ENCODE measurements around the gene MYOM1.
"Not testable (repeated sequence)": the region's sequence is repeated elsewhere in the genome, so short reads cannot be mapped to it uniquely, and the experiment has no call there.

Gene MYOM1

DNA sequence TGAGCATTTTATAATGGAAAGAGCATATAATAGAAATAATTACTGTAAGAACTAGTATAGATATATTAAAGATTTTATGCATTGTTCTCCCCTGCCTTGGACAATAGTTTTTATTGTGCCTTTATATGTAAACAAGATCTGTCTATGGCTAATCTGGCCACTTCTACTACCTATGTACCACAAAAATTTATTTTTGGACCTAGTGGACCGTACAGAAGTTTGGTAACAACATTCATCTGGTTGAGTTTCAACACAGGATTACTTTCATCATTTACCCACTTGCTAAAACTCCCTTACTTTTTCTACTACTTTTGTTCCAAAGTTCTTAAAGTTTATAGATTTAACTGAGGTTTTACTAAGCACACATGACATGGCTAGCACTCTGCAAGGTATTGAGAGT, 13.2 kb upstream of the MYOM1 start:
- Histone ChIP-seq H3K9me3 (ENCODE audit: control insufficient read depth, insufficient read depth, low read depth, low read length) (peaks cover 5% of the 10 kb centered on the region; the same call in 1 of the 2 replicates), H3K27ac (ENCODE audit: low read depth, low read length) (no peak overlapping the region), H3K36me3 (ENCODE audit: control insufficient read depth, insufficient read depth, low read length) (no peaks in the 10 kb centered on the region), H3K27me3 (ENCODE audit: control insufficient read depth, insufficient read depth, low read length) (no peaks in the 10 kb centered on the region), H3K9ac (ENCODE audit: low read length) (no peak overlapping the region), H3K4me1 (ENCODE audit: control insufficient read depth, insufficient read depth, low read length) (peaks cover 5% of the 10 kb centered on the region; the same call in 1 of the 2 replicates), H3K4me3 (ENCODE audit: low read depth, low read length) (no peak overlapping the region)

DNA sequence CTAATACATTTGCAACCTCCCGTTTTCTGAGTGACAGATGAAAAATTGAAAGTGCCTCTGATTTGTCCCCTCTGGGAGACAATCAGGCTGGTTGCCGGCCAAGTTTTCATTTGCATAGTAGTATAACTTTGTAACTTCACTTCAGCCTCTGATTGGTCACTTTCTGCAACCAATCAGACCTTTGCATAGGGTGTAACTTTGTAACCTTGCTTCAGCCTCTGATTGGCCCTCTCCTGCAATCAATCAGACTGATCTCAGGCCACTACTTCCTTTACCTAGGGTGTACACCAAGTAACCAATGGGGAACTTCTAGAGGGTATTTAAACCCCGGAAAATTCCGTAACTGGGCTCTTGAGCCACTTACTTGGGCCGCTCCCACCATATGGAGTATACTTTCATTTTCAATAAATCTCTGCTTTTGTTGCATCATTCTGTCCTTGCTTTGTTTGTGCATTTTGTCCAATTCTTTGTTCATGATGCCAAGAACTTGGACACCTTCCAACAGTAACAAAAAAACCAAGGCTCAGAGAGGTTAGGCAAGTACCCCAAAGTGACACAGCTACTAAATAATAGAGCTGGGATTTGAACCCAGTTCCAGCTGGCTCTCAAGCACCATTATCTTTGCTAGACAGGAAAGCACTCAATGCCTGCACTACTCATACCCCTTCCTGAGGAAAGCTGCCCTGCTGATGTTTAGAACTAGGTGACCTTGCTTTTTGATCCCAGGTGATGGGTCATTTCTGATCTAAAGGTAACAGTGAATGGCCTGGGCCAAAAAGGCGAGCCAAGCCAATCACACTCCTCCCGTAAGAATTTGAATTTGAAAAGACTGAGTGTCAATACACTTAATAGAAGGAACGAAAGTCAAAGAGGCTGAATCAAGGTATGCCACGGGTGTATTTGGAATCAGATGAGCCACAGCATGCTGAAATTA, 10.9 kb upstream of the MYOM1 start:
- H3K9ac ChIP-seq (ENCODE audit: low read length): no peak overlapping the region
- no peaks in the 10 kb centered on the region for H3K27me3 ChIP-seq (ENCODE audit: control insufficient read depth, insufficient read depth, low read length)
- no peaks in the 10 kb centered on the region for H3K9me3 ChIP-seq (ENCODE audit: control insufficient read depth, insufficient read depth, low read depth, low read length)
- no peak overlapping the region for H3K4me3 ChIP-seq (ENCODE audit: low read depth, low read length)
- H3K27ac ChIP-seq (ENCODE audit: low read depth, low read length): no peak overlapping the region
- H3K36me3 ChIP-seq (ENCODE audit: control insufficient read depth, insufficient read depth, low read length): no peaks in the 10 kb centered on the region
- peaks cover 5% of the 10 kb centered on the region; the same call in 1 of the 2 replicates for H3K4me1 ChIP-seq (ENCODE audit: control insufficient read depth, insufficient read depth, low read length)

DNA sequence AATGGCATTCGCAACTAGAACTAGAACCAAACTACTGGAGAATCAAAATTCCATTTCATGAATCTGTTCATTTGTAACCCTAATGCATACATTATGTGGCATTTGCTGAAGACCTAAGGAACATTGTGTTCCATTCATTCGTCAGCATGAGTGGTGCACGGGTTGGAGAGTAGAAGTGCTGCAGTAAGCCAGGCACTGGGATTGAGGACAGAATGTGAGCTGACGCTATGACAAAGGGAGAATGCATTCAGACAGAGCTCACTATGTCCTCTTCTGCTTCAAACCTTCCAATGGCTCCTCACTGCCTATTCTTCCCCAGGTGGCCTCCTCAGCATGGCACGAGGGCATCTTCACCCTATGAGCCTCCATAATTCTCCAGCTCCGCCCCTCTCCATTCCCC, 6.3 kb upstream of the MYOM1 start:
- Histone ChIP-seq H3K27ac (ENCODE audit: low read depth, low read length) (no peak overlapping the region), H3K4me1 (ENCODE audit: control insufficient read depth, insufficient read depth, low read length) (peaks cover 1% of the 10 kb centered on the region; the same call in 1 of the 2 replicates), H3K36me3 (ENCODE audit: control insufficient read depth, insufficient read depth, low read length) (no peaks in the 10 kb centered on the region), H3K4me3 (ENCODE audit: low read depth, low read length) (no peak overlapping the region), H3K9me3 (ENCODE audit: control insufficient read depth, insufficient read depth, low read depth, low read length) (no peaks in the 10 kb centered on the region), H3K27me3 (ENCODE audit: control insufficient read depth, insufficient read depth, low read length) (no peaks in the 10 kb centered on the region), H3K9ac (ENCODE audit: low read length) (no peak overlapping the region)

DNA sequence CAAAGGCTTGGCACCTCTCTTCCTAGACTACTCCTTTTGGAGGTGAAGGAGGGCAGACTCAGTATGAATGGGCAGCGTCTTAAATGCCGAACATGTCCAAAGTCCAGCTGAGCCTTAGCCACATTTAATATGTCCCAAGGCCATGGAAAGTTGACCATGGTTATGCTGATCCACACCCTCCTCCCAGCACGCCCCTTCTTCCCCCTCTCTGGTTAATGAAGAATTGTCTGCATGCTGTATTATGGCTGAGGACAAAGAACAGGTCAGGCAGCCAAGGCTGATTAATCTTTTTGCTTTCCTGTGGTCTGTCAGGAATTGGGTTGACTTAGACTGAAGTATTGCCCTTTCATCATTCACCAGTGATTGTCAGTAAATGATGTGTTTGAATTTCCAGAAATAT, 5.8 kb upstream of the MYOM1 start:
- Histone ChIP-seq H3K27me3 (ENCODE audit: control insufficient read depth, insufficient read depth, low read length) (no peaks in the 10 kb centered on the region), H3K4me1 (ENCODE audit: control insufficient read depth, insufficient read depth, low read length) (peaks cover 2% of the 10 kb centered on the region; the same call in 1 of the 2 replicates), H3K27ac (ENCODE audit: low read depth, low read length) (no peak overlapping the region), H3K9me3 (ENCODE audit: control insufficient read depth, insufficient read depth, low read depth, low read length) (no peaks in the 10 kb centered on the region), H3K4me3 (ENCODE audit: low read depth, low read length) (no peak overlapping the region), H3K9ac (ENCODE audit: low read length) (no peak overlapping the region), H3K36me3 (ENCODE audit: control insufficient read depth, insufficient read depth, low read length) (no peaks in the 10 kb centered on the region)

DNA sequence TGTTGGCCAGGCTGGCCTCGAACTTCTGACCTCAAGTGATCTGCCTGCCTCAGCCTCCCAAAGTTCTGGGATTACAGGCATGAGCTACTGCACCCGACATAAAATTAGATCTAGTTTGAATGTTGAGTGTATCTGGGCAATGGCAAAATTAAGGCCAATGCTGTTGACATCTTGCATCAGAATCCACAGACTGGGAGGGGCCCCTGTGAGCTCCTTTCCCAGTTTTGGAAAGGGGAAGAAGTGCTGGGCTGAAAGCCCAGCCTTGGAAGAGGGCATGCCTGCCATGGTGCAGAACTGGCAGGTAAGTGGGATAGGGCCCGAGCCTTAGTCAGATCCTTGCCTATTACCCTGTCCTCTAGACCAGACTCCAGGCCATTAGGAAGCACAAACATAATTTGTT, 4.5 kb upstream of the MYOM1 start:
- H3K4me3 ChIP-seq (ENCODE audit: low read depth, low read length): no peak overlapping the region
- no peak overlapping the region for H3K9ac ChIP-seq (ENCODE audit: low read length)
- H3K27me3 ChIP-seq (ENCODE audit: control insufficient read depth, insufficient read depth, low read length): no peaks in the 10 kb centered on the region
- H3K9me3 ChIP-seq (ENCODE audit: control insufficient read depth, insufficient read depth, low read depth, low read length): no peaks in the 10 kb centered on the region
- H3K27ac ChIP-seq (ENCODE audit: low read depth, low read length): no peak overlapping the region
- peaks cover 14% of the 10 kb centered on the region for H3K4me1 ChIP-seq (ENCODE audit: control insufficient read depth, insufficient read depth, low read length)
- no peaks in the 10 kb centered on the region for H3K36me3 ChIP-seq (ENCODE audit: control insufficient read depth, insufficient read depth, low read length)

DNA sequence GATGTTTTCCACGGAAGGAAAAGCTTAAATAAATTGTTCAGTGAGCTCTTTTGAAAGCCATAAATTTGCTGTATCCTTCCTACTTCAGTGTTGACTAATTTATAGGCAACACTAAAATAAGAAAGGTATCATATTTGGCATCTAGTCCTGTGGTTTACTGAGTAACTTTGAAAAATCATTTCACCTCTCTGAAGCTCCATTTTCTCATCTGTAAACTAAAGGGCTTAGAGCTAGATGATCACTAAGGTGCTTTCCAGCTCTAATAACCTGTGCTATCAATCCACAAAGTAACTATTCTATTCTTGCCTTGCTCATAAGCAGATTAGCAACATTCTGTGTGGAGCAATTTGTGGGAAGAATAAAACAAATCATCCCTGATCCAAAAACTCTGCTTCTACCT, 3.6 kb upstream of the MYOM1 start:
- Histone ChIP-seq H3K36me3 (ENCODE audit: control insufficient read depth, insufficient read depth, low read length) (no peaks in the 10 kb centered on the region), H3K9me3 (ENCODE audit: control insufficient read depth, insufficient read depth, low read depth, low read length) (no peaks in the 10 kb centered on the region), H3K27me3 (ENCODE audit: control insufficient read depth, insufficient read depth, low read length) (no peaks in the 10 kb centered on the region), H3K4me3 (ENCODE audit: low read depth, low read length) (no peak overlapping the region), H3K27ac (ENCODE audit: low read depth, low read length) (no peak overlapping the region), H3K4me1 (ENCODE audit: control insufficient read depth, insufficient read depth, low read length) (peaks cover 14% of the 10 kb centered on the region), H3K9ac (ENCODE audit: low read length) (no peak overlapping the region)

DNA sequence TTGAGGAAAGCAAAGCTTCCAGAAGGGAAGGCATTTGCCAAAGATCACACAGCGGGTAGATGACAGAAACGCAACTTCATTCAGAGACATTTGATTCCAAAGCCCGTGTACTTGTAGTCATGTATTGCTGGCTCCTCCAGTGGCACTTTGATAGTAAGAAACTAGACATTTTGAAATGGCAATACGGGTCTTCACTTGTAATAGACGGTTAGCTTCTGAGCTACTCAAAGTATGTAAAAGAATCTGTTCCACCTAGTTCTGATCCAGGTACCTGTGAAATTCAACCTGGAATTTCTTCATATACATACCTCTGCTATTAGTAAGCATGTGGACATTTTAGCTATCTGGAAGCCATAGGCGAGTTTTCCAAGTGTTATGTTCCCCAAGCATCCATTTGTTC, 1.7 kb upstream of the MYOM1 start:
- Histone ChIP-seq H3K4me3 (ENCODE audit: low read depth, low read length) (no peak overlapping the region), H3K4me1 (ENCODE audit: control insufficient read depth, insufficient read depth, low read length) (peaks cover 18% of the 10 kb centered on the region), H3K27me3 (ENCODE audit: control insufficient read depth, insufficient read depth, low read length) (no peaks in the 10 kb centered on the region), H3K27ac (ENCODE audit: low read depth, low read length) (no peak overlapping the region), H3K9ac (ENCODE audit: low read length) (no peak overlapping the region), H3K36me3 (ENCODE audit: control insufficient read depth, insufficient read depth, low read length) (no peaks in the 10 kb centered on the region), H3K9me3 (ENCODE audit: control insufficient read depth, insufficient read depth, low read depth, low read length) (no peaks in the 10 kb centered on the region)

DNA sequence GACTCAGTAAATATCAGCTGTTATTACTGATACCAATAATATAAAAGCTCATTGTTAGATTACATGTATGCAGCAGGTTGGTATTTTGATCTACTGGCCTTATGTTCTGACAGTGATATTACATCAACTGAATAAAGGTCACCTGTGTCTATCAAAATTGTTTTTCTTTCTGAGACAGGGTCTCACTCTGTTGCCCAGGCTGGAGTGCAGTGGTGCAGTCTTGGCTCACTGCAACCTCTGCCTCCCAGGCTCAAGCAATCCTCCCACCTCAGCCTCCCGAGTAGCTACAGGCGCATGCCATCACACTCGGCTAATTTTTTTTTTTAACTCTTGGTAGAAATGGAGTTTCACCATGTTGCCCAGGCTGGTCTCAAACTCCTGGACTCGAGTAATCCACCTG, 1.1 kb upstream of the MYOM1 start:
- not testable (repeated sequence) for H3K36me3 ChIP-seq (ENCODE audit: control insufficient read depth, insufficient read depth, low read length); H3K4me3 ChIP-seq (ENCODE audit: low read depth, low read length); H3K27ac ChIP-seq (ENCODE audit: low read depth, low read length); H3K9me3 ChIP-seq (ENCODE audit: control insufficient read depth, insufficient read depth, low read depth, low read length); H3K27me3 ChIP-seq (ENCODE audit: control insufficient read depth, insufficient read depth, low read length); H3K9ac ChIP-seq (ENCODE audit: low read length)
- H3K4me1 ChIP-seq (ENCODE audit: control insufficient read depth, insufficient read depth, low read length): peaks cover 18% of the 10 kb centered on the region

DNA sequence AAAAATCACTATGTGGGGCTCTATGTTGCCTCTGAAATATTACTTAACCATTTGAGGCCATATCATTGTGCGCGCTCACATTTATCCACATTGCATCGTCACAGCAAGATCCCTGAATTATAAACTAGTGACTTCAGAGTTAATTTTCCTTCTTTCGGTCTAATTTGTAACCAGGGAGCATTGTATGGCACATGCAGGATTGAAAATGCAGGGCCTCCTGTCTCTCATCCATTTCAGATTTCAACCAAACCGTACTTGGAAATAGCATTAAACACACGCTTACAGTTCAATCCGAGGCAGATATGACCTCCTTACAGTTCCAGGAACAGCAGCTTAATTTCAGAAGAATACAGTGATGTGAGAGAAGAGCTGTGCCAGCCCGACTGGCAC, 532 bp downstream of the MYOM1 start:
- Histone ChIP-seq H3K9ac (ENCODE audit: low read length) (no peak overlapping the region), H3K4me1 (ENCODE audit: control insufficient read depth, insufficient read depth, low read length) (peaks cover 18% of the 10 kb centered on the region), H3K4me3 (ENCODE audit: low read depth, low read length) (no peak overlapping the region), H3K9me3 (ENCODE audit: control insufficient read depth, insufficient read depth, low read depth, low read length) (no peaks in the 10 kb centered on the region), H3K27me3 (ENCODE audit: control insufficient read depth, insufficient read depth, low read length) (no peaks in the 10 kb centered on the region), H3K36me3 (ENCODE audit: control insufficient read depth, insufficient read depth, low read length) (no peaks in the 10 kb centered on the region), H3K27ac (ENCODE audit: low read depth, low read length) (no peak overlapping the region)

DNA sequence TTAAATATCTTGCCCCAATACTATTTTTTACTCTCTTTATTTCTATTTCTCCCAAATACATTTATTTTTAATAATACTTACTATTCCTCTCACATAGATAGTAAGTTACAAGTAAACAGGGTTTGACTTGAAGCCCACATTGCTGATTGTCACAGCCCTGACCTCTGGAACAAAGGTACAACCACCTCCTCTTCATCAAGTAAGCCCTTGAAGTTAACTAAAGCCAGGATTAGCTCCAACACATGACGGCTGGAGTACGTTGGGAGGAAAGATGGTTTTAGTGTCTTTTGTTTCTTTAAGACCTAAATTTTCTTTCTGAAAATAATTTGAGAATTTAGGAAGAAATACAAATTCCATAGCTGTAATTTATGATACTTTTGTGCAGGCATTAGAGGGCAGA, 949 bp downstream of the MYOM1 start:
- no peak overlapping the region for H3K27ac ChIP-seq (ENCODE audit: low read depth, low read length)
- peaks cover 18% of the 10 kb centered on the region for H3K4me1 ChIP-seq (ENCODE audit: control insufficient read depth, insufficient read depth, low read length)
- no peaks in the 10 kb centered on the region for H3K9me3 ChIP-seq (ENCODE audit: control insufficient read depth, insufficient read depth, low read depth, low read length)

DNA sequence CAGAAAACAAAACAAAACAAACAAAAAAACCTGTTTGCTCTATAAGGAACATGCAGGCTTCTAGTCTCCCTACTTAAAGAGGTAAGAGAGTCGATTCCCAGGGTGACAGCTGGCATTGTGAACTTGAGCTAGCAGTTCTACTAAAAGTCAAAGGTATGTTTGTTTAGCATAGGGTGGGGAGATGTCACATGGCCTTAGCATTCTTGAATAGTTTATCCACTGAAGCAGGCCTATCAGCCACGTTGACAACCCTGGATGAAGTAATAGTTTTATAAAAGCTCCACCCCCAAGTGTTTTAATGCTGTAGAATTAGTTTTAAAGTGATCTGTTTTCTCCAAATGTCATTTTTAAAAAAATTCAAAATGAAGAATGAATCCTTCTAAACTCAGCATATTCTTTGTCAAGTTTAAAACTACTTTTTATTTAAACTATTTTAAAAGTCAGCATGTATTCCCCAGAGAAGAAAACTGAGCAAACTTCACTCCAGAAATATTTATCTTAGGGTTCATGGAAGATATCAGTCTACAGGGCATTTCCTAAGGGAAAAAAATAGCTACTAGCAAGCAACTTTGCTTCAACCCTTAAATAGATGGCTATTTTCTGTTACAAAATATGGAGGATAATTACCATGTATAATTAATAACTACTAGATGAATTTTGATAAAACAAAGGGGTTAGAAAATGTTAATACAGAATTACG, 1.7 kb downstream of the MYOM1 start:
- Histone ChIP-seq H3K4me1 (ENCODE audit: control insufficient read depth, insufficient read depth, low read length) (peaks cover 18% of the 10 kb centered on the region), H3K4me3 (ENCODE audit: low read depth, low read length) (no peak overlapping the region), H3K27ac (ENCODE audit: low read depth, low read length) (no peak overlapping the region), H3K9me3 (ENCODE audit: control insufficient read depth, insufficient read depth, low read depth, low read length) (no peaks in the 10 kb centered on the region), H3K36me3 (ENCODE audit: control insufficient read depth, insufficient read depth, low read length) (no peaks in the 10 kb centered on the region), H3K27me3 (ENCODE audit: control insufficient read depth, insufficient read depth, low read length) (no peaks in the 10 kb centered on the region), H3K9ac (ENCODE audit: low read length) (no peak overlapping the region)

More for the DNA sequence above, 949 bp downstream of the MYOM1 start:
- Histone ChIP-seq H3K36me3 (ENCODE audit: control insufficient read depth, insufficient read depth, low read length) (no peaks in the 10 kb centered on the region), H3K9ac (ENCODE audit: low read length) (no peak overlapping the region), H3K27me3 (ENCODE audit: control insufficient read depth, insufficient read depth, low read length) (no peaks in the 10 kb centered on the region), H3K4me3 (ENCODE audit: low read depth, low read length) (no peak overlapping the region)
